NB4 (cell line): ENCODE measurements around the gene FREY1.

Source experiments
- CTCF ChIP-seq: IDR thresholded peaks from one replicate; pipeline ENCODE4 v1.5.1; 2012; ENCODE audit warnings: low read depth, low read length
- MAX ChIP-seq: IDR thresholded peaks from 2 replicates; pipeline ENCODE4 v1.6.1; 2011; ENCODE audit warnings: low read depth, low read length
- MYC ChIP-seq: IDR thresholded peaks from 2 replicates; pipeline ENCODE4 v1.6.1; 2011; ENCODE audit warnings: low read depth, low read length
- POLR2A ChIP-seq: IDR thresholded peaks from 2 replicates; pipeline ENCODE4 v1.6.1; 2011; ENCODE audit warnings: mild to moderate bottlenecking; ENCODE audit not compliant: insufficient read length; ENCODE audit errors: extremely low read depth

- TF ChIP-seq CTCF (no peak), MAX (no peak), POLR2A (no peak), MYC (no peak)
These were observed 29.5 kb upstream of the FREY1 start for GRCh38 chr11:45936511-45937054.
